Transverse colon (tissue), 4 donors: ENCODE data around the gene OXTR.

Source experiments
- POLR2AphosphoS5 ChIP-seq, 3 donors: sonication (generic); formaldehyde crosslinking; IDR thresholded peaks; one replicate each; pipeline ENCODE4 v1.6.1; 2016; ENCODE audit warnings: antibody characterized with exemption in 3 of 3
- TF ChIP-seq, protein P1 (sequence below), 5 experiments: fragments of 200-600 bp in 3 of 5; fragments of 450-650 bp in 2 of 5; sonication (generic) in 3 of 5; IDR thresholded peaks; 1 replicate in 2 of 5; 2 replicates in 3 of 5; pipeline ENCODE4 v1.5.1; 2016 to 2017; ENCODE audit warnings: antibody characterized with exemption in 5 of 5, inconsistent platforms in 3 of 5, mild to moderate bottlenecking in 2 of 5, moderate library complexity in 1 of 5

DNA sequence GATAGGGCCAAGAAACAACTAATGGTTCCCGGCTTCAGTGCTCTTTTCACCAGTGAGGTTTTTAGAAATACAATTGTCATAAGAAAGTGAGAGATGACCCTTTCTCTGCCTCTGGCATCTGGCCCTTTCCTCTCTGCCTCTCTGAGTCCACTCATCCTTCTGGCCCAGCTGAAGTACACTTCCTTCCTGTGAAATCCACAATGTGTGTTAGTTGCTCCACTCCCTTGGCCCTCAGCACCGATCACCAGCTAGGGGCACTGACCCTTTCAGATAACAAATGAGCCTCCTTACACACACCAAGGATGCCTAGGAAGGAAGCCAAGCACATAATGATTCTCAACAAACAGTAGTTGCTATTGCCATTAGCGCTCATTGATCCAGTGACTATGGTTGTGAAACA lies 38.8 kb downstream of the OXTR start:
- TF ChIP-seq POLR2AphosphoS5 (IDR thresholded peaks at IDR 0.05): no peak
- TF ChIP-seq, protein P1, sequence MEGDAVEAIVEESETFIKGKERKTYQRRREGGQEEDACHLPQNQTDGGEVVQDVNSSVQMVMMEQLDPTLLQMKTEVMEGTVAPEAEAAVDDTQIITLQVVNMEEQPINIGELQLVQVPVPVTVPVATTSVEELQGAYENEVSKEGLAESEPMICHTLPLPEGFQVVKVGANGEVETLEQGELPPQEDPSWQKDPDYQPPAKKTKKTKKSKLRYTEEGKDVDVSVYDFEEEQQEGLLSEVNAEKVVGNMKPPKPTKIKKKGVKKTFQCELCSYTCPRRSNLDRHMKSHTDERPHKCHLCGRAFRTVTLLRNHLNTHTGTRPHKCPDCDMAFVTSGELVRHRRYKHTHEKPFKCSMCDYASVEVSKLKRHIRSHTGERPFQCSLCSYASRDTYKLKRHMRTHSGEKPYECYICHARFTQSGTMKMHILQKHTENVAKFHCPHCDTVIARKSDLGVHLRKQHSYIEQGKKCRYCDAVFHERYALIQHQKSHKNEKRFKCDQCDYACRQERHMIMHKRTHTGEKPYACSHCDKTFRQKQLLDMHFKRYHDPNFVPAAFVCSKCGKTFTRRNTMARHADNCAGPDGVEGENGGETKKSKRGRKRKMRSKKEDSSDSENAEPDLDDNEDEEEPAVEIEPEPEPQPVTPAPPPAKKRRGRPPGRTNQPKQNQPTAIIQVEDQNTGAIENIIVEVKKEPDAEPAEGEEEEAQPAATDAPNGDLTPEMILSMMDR (IDR thresholded peaks at IDR 0.05): no peak
